ENCODE data around the gene C1QTNF6.

Gene C1QTNF6

GRCh38 chr22:37223965-37224551, 36.0 kb upstream of the C1QTNF6 start:
- DNase-seq = no peak

GRCh38 chr22:37222440-37222971, 34.5 kb upstream of the C1QTNF6 start:
- peak; percentile 78 for DNase-seq

GRCh38 chr22:37221424-37222333, 33.6 kb upstream of the C1QTNF6 start:
- DNase-seq = no peak

GRCh38 chr22:37220543-37220981, 32.5 kb upstream of the C1QTNF6 start:
- no peak for DNase-seq

- no peak for DNase-seq
Observed at GRCh38 chr22:37219533-37219932, 31.5 kb upstream of the C1QTNF6 start.

- DNase-seq = peak; percentile 69
Observed at GRCh38 chr22:37218771-37219411, 30.8 kb upstream of the C1QTNF6 start.

GRCh38 chr22:37218399-37218770, 30.3 kb upstream of the C1QTNF6 start:
- no peak for DNase-seq

- no peak for DNase-seq
Observed at GRCh38 chr22:37215890-37216289, 27.8 kb upstream of the C1QTNF6 start.

GRCh38 chr22:37214731-37215030, 26.6 kb upstream of the C1QTNF6 start:
- DNase-seq = no peak

- DNase-seq = no peak
Observed at GRCh38 chr22:37213941-37214730, 26.1 kb upstream of the C1QTNF6 start.

- DNase-seq = no peak
Observed at GRCh38 chr22:37213218-37213855, 25.3 kb upstream of the C1QTNF6 start.

GRCh38 chr22:37212174-37212906, 24.3 kb upstream of the C1QTNF6 start, which contains the start of gene SSTR3:
TSS of gene SSTR3 (minus strand) at chr22:37212477. CDS start at chr22:37207803, 4,674 bp downstream.
- no peak for DNase-seq

GRCh38 chr22:37211866-37212173, 23.8 kb upstream of the C1QTNF6 start:
- DNase-seq = no peak

- DNase-seq = no peak
Observed at GRCh38 chr22:37211075-37211865, 23.2 kb upstream of the C1QTNF6 start.

GRCh38 chr22:37210041-37210803, 22.2 kb upstream of the C1QTNF6 start:
- no peak for DNase-seq

GRCh38 chr22:37209140-37209845, 21.2 kb upstream of the C1QTNF6 start:
- no peak for DNase-seq

GRCh38 chr22:37208401-37209139, 20.5 kb upstream of the C1QTNF6 start:
- DNase-seq = no peak

- DNase-seq = no peak
Observed at GRCh38 chr22:37207981-37208380, 19.9 kb upstream of the C1QTNF6 start.

Data from activated CD4-positive, alpha-beta T cell treated with anti-CD3 and anti-CD28 coated beads, Interleukin-10, Interleukin-2, amounts not matched to agents 100 ng/mL and 50 ng/mL, durations not matched to agents 16 hours and 8 hours (primary cell).